Neural progenitor cell (in vitro differentiated cells): ENCODE measurements around the gene SBF2. TPM values are rescaled to one million over a fixed set of nuclear protein-coding genes. Genes with fewer than 3 reads are reported as not detected.

Experiments
- DNase-seq: peaks from one replicate; pipeline ENCODE4 v3.0.0-alpha.2; 2016; ENCODE audit warnings: low spot score
- H2AFZ ChIP-seq: fragments of 200-600 bp; sonication (generic); replicated peaks from 2 replicates; pipeline ENCODE4 v1.6.1; 2016; ENCODE audit warnings: antibody characterized with exemption
- H3F3A ChIP-seq: fragments of 200-600 bp; sonication (generic); 2 replicates; pipeline ENCODE4 v1.6.1; 2016; ENCODE audit warnings: antibody characterized with exemption, low read depth
- H3K27ac ChIP-seq: fragments of 200-600 bp; sonication (generic); 2 replicates; pipeline ENCODE4 v1.5.1; 2016; ENCODE audit warnings: mild to moderate bottlenecking
- H3K27me3 ChIP-seq: fragments of 200-600 bp; sonication (generic); 2 replicates; pipeline ENCODE4 v1.6.1; 2016; ENCODE audit warnings: mild to moderate bottlenecking, moderate library complexity
- H3K36me3 ChIP-seq: fragments of 200-600 bp; sonication (generic); 2 replicates; pipeline ENCODE4 v1.5.1; 2016
- H3K4me1 ChIP-seq: fragments of 200-600 bp; sonication (generic); 2 replicates; pipeline ENCODE4 v1.6.1; 2016; ENCODE audit warnings: mixed run types
- H3K4me2 ChIP-seq: fragments of 200-600 bp; sonication (generic); 2 replicates; pipeline ENCODE4 v1.6.1; 2016
- H3K4me3 ChIP-seq: fragments of 200-600 bp; sonication (generic); 2 replicates; pipeline ENCODE4 v1.5.1; 2016
- H3K79me2 ChIP-seq: fragments of 200-600 bp; sonication (generic); 2 replicates; pipeline ENCODE4 v1.6.1; 2016; ENCODE audit warnings: low read depth
- H3K9ac ChIP-seq: fragments of 200-600 bp; sonication (generic); 2 replicates; pipeline ENCODE4 v1.6.1; 2016
- H3K9me3 ChIP-seq: fragments of 200-600 bp; sonication (generic); 2 replicates; pipeline ENCODE4 v1.5.1; 2016; ENCODE audit warnings: low read depth
- H4K20me1 ChIP-seq: fragments of 200-600 bp; sonication (generic); 2 replicates; pipeline ENCODE4 v1.6.1; 2016; ENCODE audit warnings: low read depth
- H3K27ac Mint-ChIP-seq: 3 replicates; pipeline ENCODE4 v1.8.0; 2021; ENCODE audit warnings: mixed read lengths
- H3K27me3 Mint-ChIP-seq: 2 replicates; pipeline ENCODE4 v1.8.0; 2022; ENCODE audit warnings: low read depth, mild to moderate bottlenecking, inconsistent platforms, moderate library complexity, mixed read lengths; ENCODE audit not compliant: insufficient read depth
- H3K36me3 Mint-ChIP-seq: 3 replicates; pipeline ENCODE4 v1.8.0; 2021; ENCODE audit warnings: mixed read lengths
- H3K4me1 Mint-ChIP-seq: 3 replicates; pipeline ENCODE4 v1.8.0; 2021; ENCODE audit warnings: mixed read lengths
- H3K4me3 Mint-ChIP-seq: 3 replicates; pipeline ENCODE4 v1.8.0; 2021; ENCODE audit warnings: mild to moderate bottlenecking, moderate library complexity, mixed read lengths
- H3K9me3 Mint-ChIP-seq: 3 replicates; pipeline ENCODE4 v1.8.0; 2020; ENCODE audit warnings: mixed read lengths
- EZH2 ChIP-seq: fragments of 200-600 bp; sonication (generic); IDR thresholded peaks from 2 replicates; pipeline ENCODE4 v1.6.1; 2017; ENCODE audit warnings: antibody characterized with exemption, mild to moderate bottlenecking, moderate library complexity
- EZH2phosphoT487 ChIP-seq: fragments of 200-600 bp; sonication (generic); IDR thresholded peaks from 2 replicates; pipeline ENCODE4 v1.6.1; 2017; ENCODE audit warnings: antibody characterized with exemption
- total RNA-seq: library from RNA; depleted of rRNA; stranded (reverse); fragments of >200 nt; gene quantifications from 2 replicates; pipeline ENCODE4 v1.2.3, GENCODE V29; 2015; ENCODE audit warnings: low replicate concordance
- TF ChIP-seq, protein P1 (sequence below): fragments of 200-600 bp; sonication (generic); IDR thresholded peaks from 2 replicates; pipeline ENCODE4 v1.5.1; 2017; ENCODE audit warnings: antibody characterized with exemption, mild to moderate bottlenecking

Gene SBF2
- total RNA-seq, 1 donor from 2014 or later, result 48.2 TPM

DNA sequence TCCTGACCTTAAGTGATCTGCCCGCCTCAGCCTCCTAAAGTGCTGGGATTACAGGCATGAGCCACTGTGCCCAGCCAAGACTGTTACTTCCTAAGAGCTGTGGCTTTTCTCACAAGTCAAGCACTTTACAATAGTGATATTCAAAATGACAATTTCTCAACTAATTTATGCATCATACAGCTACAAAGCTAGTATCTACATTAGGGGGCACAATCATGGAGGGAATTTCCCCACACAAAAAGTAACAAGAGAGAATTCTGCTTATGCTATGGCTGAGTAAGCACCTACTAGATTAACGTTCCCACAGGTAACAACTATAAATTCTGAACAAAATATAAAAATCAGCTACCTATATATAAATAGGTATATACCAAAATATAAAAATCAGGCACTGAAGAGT is 72.7 kb downstream of the SBF2 start:
- DNase-seq, result no peak

DNA sequence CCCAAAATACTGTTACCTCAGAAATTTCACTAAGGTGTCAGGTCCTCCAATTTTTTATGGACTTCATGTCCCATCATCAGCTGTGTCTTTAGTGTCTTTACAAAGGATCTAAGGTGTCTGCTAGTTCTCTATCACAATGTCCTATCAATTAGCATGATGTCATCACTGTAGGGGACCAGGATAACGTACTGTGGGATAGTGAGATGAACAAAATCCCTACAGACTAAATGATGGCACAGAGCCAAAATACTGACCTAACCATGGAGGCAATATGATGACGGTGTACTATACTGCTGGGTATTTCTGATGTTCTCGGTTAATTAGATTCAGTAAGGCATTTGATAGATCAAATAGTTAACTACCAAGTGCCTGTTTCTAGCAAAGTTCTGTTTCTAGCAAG is 82.5 kb downstream of the SBF2 start:
- Mint-ChIP-seq H3K36me3 (peaks cover 16% of the 10 kb centered on the region), H3K27ac (no peak overlapping the region), H3K4me1 (no peaks in the 10 kb centered on the region), H3K4me3 (no peak overlapping the region), H3K9me3 (peaks cover 11% of the 10 kb centered on the region), H3K27me3 (no peaks in the 10 kb centered on the region)
- Histone ChIP-seq H2AFZ (no peak overlapping the region), H3K4me3 (no peak overlapping the region), H3K79me2 (no peaks in the 10 kb centered on the region), H4K20me1 (no peaks in the 10 kb centered on the region), H3K9ac (no peak overlapping the region), H3K4me2 (no peak overlapping the region), H3K9me3 (no peaks in the 10 kb centered on the region), H3F3A (no peaks in the 10 kb centered on the region), H3K4me1 (no peaks in the 10 kb centered on the region), H3K27me3 (no peaks in the 10 kb centered on the region), H3K27ac (no peak overlapping the region), H3K36me3 (no peaks in the 10 kb centered on the region)
- TF ChIP-seq EZH2phosphoT487 (no peak), EZH2 (no peak)
- TF ChIP-seq, protein P1, sequence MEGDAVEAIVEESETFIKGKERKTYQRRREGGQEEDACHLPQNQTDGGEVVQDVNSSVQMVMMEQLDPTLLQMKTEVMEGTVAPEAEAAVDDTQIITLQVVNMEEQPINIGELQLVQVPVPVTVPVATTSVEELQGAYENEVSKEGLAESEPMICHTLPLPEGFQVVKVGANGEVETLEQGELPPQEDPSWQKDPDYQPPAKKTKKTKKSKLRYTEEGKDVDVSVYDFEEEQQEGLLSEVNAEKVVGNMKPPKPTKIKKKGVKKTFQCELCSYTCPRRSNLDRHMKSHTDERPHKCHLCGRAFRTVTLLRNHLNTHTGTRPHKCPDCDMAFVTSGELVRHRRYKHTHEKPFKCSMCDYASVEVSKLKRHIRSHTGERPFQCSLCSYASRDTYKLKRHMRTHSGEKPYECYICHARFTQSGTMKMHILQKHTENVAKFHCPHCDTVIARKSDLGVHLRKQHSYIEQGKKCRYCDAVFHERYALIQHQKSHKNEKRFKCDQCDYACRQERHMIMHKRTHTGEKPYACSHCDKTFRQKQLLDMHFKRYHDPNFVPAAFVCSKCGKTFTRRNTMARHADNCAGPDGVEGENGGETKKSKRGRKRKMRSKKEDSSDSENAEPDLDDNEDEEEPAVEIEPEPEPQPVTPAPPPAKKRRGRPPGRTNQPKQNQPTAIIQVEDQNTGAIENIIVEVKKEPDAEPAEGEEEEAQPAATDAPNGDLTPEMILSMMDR, result no peak
- DNase-seq, result no peak

More for the DNA sequence above, 72.7 kb downstream of the SBF2 start:
- Histone ChIP-seq H3K27ac (no peak overlapping the region), H4K20me1 (no peaks in the 10 kb centered on the region), H2AFZ (no peak overlapping the region), H3K4me1 (no peaks in the 10 kb centered on the region), H3K36me3 (no peaks in the 10 kb centered on the region), H3K4me2 (no peak overlapping the region), H3K9me3 (no peaks in the 10 kb centered on the region), H3K27me3 (no peaks in the 10 kb centered on the region), H3K9ac (no peak overlapping the region), H3K4me3 (no peak overlapping the region), H3K79me2 (no peaks in the 10 kb centered on the region), H3F3A (no peaks in the 10 kb centered on the region)
- TF ChIP-seq, protein P1, result no peak
- no peak for TF ChIP-seq EZH2
- TF ChIP-seq EZH2phosphoT487, result no peak
- H3K27me3 Mint-ChIP-seq, result peaks cover 2% of the 10 kb centered on the region
- no peak overlapping the region for H3K27ac Mint-ChIP-seq
- peaks cover 37% of the 10 kb centered on the region for H3K9me3 Mint-ChIP-seq
- H3K4me1 Mint-ChIP-seq, result no peaks in the 10 kb centered on the region
- H3K36me3 Mint-ChIP-seq, result peaks cover 15% of the 10 kb centered on the region
- H3K4me3 Mint-ChIP-seq, result no peak overlapping the region

DNA sequence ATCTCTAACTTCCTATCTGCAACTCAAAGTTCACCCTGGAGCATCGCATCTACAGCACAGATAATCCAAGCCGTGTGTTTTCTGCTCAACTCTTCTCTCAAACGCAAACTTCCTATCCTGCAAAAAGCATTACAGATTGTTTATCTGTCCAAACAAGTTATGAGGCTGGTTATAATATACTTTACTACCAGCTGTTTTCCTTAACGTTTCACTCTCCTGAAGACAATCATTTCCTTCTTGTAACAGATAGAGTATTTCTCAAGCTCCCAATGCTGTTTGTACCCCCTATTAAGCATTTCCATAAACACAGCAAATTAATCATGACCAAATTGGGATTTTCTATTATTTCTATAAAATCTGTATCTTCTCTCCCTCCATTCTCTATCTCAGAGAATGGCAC is 84.7 kb downstream of the SBF2 start:
- Mint-ChIP-seq H3K27me3 (no peaks in the 10 kb centered on the region), H3K27ac (no peak overlapping the region), H3K4me3 (no peak overlapping the region), H3K9me3 (peaks cover 19% of the 10 kb centered on the region), H3K36me3 (peaks cover 14% of the 10 kb centered on the region), H3K4me1 (peaks cover 3% of the 10 kb centered on the region)
- no peaks in the 10 kb centered on the region for H4K20me1 ChIP-seq
- peaks cover 15% of the 10 kb centered on the region for H3K79me2 ChIP-seq
- H2AFZ ChIP-seq, result no peak overlapping the region
- no peak overlapping the region for H3K4me2 ChIP-seq
- no peak for TF ChIP-seq EZH2phosphoT487
- TF ChIP-seq, protein P1, result no peak
- TF ChIP-seq EZH2, result no peak
- H3K27me3 ChIP-seq, result no peaks in the 10 kb centered on the region
- no peak overlapping the region for H3K4me3 ChIP-seq
- H3K36me3 ChIP-seq, result no peaks in the 10 kb centered on the region
- H3K27ac ChIP-seq, result no peak overlapping the region
- peaks cover 10% of the 10 kb centered on the region for H3K4me1 ChIP-seq
- no peak for DNase-seq
- H3K9ac ChIP-seq, result no peak overlapping the region
- no peaks in the 10 kb centered on the region for H3F3A ChIP-seq
- no peaks in the 10 kb centered on the region for H3K9me3 ChIP-seq
